HUES48 (cell line): ENCODE data around the gene KRT31.
"Not testable (repeated sequence)": the region's sequence is repeated elsewhere in the genome, so short reads cannot be mapped to it uniquely, and the experiment has no call there.

Experiments
- H3K27ac ChIP-seq: one replicate; pipeline ENCODE4 v1.7.0; 2013; ENCODE audit warnings: low read depth, low read length, inconsistent platforms
- H3K27me3 ChIP-seq: 2 replicates; pipeline ENCODE4 v1.6.1; 2013; ENCODE audit warnings: mild to moderate bottlenecking, low read length; ENCODE audit not compliant: control insufficient read depth, insufficient read depth
- H3K36me3 ChIP-seq: 2 replicates; pipeline ENCODE4 v1.6.1; 2013; ENCODE audit warnings: low read length; ENCODE audit not compliant: control insufficient read depth, insufficient read depth
- H3K4me1 ChIP-seq: 2 replicates; pipeline ENCODE4 v1.6.1; 2013; ENCODE audit warnings: mild to moderate bottlenecking, low read length; ENCODE audit not compliant: control insufficient read depth, insufficient read depth
- H3K4me3 ChIP-seq: 2 replicates; pipeline ENCODE4 v1.5.1; 2013; ENCODE audit warnings: mild to moderate bottlenecking, low read depth, low read length
- H3K9ac ChIP-seq: 2 replicates; pipeline ENCODE4 v1.6.1; 2013; ENCODE audit warnings: mild to moderate bottlenecking, low read depth, low read length, moderate library complexity
- H3K9me3 ChIP-seq: 2 replicates; pipeline ENCODE4 v1.6.1; 2013; ENCODE audit warnings: low read length; ENCODE audit not compliant: control insufficient read depth, insufficient read depth

KRT31 gene

DNA sequence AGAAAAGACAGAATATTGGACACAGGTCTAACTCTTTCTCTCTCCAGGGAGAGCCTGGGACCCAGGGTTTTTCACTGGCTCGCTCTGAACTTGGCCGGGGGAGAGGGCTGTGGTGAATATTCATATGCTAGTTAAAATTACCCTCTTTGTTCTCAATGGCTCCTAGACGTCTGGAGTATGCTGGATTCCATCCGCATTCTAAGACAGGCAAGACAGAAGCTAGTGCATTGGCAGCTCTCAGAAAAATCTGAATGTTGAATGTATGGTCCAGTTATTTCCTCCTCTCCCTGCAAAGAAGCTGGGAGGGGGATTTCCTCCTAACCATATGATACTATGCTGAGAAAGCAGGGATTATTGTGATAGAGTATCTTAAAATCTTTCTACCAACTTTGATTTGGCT, 9.7 kb downstream of the KRT31 start:
- Histone ChIP-seq H3K9ac (no peak overlapping the region), H3K27ac (no peak overlapping the region), H3K36me3 (no peaks in the 10 kb centered on the region), H3K9me3 (no peaks in the 10 kb centered on the region), H3K4me1 (no peaks in the 10 kb centered on the region), H3K27me3 (no peaks in the 10 kb centered on the region), H3K4me3 (no peak overlapping the region)

DNA sequence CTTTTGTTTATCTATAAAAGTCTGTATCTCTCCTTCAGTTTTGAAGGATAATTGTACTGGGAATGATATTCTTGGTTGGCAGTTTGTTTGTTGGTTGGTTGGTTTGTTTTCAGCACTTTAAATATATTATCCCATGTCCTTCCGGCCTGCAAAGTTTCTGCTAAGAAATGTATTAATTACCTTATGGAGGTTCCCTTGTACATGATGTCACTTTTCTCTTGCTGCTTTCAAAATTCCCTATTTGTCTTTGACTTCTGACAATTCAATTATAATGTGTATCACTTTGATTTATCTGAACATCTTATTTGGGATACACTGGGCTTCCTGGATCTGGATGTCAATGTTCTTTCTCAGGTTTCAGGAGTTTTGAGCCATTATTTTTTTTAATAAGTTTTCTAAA, 11.2 kb downstream of the KRT31 start:
- H3K9ac ChIP-seq: no peak overlapping the region
- no peaks in the 10 kb centered on the region for H3K4me1 ChIP-seq
- no peak overlapping the region for H3K27ac ChIP-seq
- H3K9me3 ChIP-seq: no peaks in the 10 kb centered on the region
- no peaks in the 10 kb centered on the region for H3K27me3 ChIP-seq
- H3K36me3 ChIP-seq: no peaks in the 10 kb centered on the region
- no peak overlapping the region for H3K4me3 ChIP-seq

DNA sequence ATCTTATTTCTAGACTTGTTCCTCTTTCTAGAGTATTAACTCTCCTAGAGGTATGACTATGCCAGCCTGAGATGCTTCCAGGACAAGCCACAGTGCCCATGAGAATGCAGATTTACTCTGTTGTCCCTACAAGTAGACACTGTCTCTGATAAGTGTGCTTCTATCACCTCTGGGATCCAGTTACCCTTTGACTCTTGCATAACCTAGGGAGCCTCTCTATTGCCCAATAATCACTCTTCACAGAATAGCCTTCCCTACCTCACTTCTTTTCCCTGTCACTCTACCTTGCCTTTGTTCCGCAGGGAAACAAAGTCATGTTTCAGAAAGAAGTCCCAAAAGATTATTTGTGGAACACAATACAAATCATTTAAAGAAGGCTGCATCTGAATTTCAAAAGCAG, 13.7 kb downstream of the KRT31 start:
- H3K4me3 ChIP-seq: no peak overlapping the region
- H3K36me3 ChIP-seq: no peaks in the 10 kb centered on the region
- H3K4me1 ChIP-seq: no peaks in the 10 kb centered on the region
- no peaks in the 10 kb centered on the region for H3K9me3 ChIP-seq
- H3K9ac ChIP-seq: no peak overlapping the region
- no peaks in the 10 kb centered on the region for H3K27me3 ChIP-seq
- no peak overlapping the region for H3K27ac ChIP-seq

DNA sequence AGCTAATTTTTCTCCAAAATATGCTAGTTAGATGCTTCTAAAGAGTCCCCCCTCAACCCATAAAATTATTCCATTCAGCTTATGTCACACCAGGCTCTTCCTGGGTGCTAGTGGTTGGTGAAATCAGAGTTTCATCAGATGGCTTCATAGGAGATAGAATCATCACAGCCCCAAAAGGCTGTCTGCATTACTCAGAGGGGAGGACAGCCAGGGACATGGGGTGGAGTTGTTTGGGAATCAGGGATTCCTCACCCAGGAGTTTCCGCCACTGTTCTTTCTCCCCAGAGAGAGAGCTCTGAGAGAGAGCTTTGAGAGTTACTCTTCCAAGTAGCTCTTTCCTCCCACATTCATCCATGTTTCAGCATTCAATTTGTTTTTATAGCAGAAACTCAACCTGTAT, 15.0 kb downstream of the KRT31 start:
- no peaks in the 10 kb centered on the region for H3K27me3 ChIP-seq
- H3K4me1 ChIP-seq: 0 out of 2 replicates have a peak, but pooled peaks cover 3% of the 10 kb centered on the region
- H3K9ac ChIP-seq: no peak overlapping the region
- H3K36me3 ChIP-seq: no peaks in the 10 kb centered on the region
- no peak overlapping the region for H3K4me3 ChIP-seq
- no peak overlapping the region for H3K27ac ChIP-seq
- no peaks in the 10 kb centered on the region for H3K9me3 ChIP-seq

DNA sequence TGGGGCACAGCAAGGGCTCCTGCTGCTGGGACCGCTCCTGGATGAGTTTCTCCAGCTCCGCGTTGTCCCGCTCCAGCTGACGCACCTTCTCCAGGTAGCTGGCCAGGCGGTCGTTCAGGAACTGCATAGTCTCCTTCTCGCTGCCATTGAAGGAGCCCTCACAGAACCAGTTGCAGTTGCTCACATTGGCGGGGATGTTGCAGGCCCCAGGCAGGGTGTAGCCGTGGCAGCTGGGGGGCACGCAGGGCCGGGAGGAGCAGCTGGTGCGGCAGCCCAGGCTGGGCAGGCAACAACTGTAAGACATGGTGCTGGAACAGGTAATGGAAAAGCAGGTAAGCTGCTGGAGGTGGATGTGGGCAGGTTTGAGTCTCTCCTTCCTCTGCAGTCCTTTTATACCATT, 15.5 kb downstream of the KRT31 start, which contains the start of gene KRT34:
TSS of gene KRT34 (minus strand) at position 364 of the 400 bp plus-strand sequence. CDS start at position 304, 60 bp downstream.
- not testable (repeated sequence) for H3K36me3 ChIP-seq, H3K9ac ChIP-seq, H3K4me1 ChIP-seq, H3K27ac ChIP-seq, H3K9me3 ChIP-seq, H3K4me3 ChIP-seq, H3K27me3 ChIP-seq

DNA sequence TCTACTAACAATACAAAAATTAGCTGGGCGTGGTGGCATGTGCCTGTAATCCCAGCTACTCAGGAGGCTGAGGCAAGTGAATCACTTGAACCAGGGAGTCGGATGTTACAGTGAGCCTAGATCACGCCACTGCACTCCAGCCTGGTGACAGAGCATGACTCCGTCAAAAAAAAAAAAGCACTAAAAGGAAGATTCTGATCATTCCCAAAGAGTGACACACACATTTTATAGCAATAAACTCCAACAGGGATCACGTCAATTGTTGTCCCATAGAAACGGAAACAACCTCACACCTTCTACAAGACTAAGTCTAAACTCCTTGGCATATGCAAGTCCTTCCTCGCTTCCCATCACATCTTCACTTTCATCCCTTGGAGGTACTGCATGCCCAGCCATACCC, 17.3 kb downstream of the KRT31 start:
- not testable (repeated sequence) for H3K36me3 ChIP-seq, H3K9me3 ChIP-seq, H3K27me3 ChIP-seq, H3K4me3 ChIP-seq, H3K4me1 ChIP-seq, H3K27ac ChIP-seq, H3K9ac ChIP-seq

DNA sequence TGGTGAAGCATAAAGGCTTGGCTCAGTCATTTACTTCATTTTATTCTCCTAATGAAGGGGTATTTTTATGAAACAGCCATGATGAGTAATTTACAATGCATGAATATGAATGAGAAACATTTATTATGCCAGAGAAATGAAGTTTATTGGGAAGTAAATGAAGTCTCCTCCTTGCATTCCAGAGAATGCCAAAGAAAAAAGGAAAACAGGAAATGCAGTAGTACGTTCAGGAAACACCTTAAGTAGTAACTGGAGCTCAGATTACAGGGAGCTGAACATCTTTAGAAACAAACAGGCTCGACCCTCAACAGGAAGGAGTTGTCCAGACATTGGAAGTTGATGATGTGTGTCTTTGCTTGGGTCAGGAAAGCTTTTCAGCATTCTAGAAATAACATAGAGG, 19.9 kb downstream of the KRT31 start:
- H3K36me3 ChIP-seq: no peaks in the 10 kb centered on the region
- 0 out of 2 replicates have a peak, but pooled peaks cover 4% of the 10 kb centered on the region for H3K4me1 ChIP-seq
- no peak overlapping the region for H3K4me3 ChIP-seq
- no peaks in the 10 kb centered on the region for H3K27me3 ChIP-seq
- no peak overlapping the region for H3K9ac ChIP-seq
- no peaks in the 10 kb centered on the region for H3K9me3 ChIP-seq
- H3K27ac ChIP-seq: no peak overlapping the region

DNA sequence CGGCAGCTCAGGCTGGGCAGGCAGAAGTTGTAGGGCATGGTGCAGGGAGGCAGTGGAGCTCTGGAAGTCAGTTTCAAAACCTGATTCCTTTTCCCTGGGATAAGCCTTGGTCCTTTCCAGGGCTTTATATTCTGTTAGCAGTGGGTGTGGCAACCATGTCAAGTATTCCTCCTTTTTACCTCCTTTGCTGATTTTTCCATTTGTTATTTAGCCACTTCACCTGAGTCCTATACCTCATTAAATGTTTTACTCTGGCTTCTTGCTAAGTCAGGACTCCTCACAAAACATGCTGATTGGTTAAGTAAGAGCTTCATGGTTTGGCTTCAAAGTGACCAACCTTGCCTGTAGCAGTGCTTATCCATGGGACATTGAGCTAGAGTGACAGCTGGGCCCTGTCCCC, 27.7 kb downstream of the KRT31 start, which contains the start of gene KRT33B:
TSS of gene KRT33B (minus strand) at position 101 of the 400 bp plus-strand sequence. CDS start at position 38, 63 bp downstream.
- H3K27me3 ChIP-seq: no peaks in the 10 kb centered on the region
- H3K9me3 ChIP-seq: no peaks in the 10 kb centered on the region
- no peak within 1 kb of the TSS for H3K4me3 ChIP-seq
- no peaks in the 10 kb centered on the region for H3K4me1 ChIP-seq
- no peak within 1 kb of the TSS for H3K9ac ChIP-seq
- no peaks in the 10 kb centered on the region for H3K36me3 ChIP-seq
- no peak within 1 kb of the TSS for H3K27ac ChIP-seq

DNA sequence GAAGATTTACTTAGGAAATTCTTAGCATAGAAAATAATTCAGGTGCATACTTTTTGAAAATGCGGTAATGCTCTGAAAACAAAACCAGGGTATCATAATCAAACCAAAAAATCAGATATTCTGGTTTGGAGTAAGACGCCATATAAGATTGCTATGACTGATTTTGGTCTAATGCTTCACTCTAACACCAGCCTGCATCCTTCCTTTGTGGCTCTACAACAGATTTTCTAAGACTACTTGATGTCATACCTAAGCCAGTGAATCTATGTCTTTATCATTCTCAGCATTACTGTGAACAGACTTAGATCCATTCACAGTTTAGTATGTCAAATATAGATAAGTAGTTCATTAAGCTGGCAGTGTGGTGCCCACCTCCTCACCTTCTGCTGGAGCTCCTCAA, 28.4 kb downstream of the KRT31 start:
- Histone ChIP-seq H3K36me3 (no peaks in the 10 kb centered on the region), H3K27me3 (no peaks in the 10 kb centered on the region), H3K9me3 (no peaks in the 10 kb centered on the region), H3K27ac (no peak overlapping the region), H3K9ac (no peak overlapping the region), H3K4me1 (no peaks in the 10 kb centered on the region), H3K4me3 (no peak overlapping the region)

DNA sequence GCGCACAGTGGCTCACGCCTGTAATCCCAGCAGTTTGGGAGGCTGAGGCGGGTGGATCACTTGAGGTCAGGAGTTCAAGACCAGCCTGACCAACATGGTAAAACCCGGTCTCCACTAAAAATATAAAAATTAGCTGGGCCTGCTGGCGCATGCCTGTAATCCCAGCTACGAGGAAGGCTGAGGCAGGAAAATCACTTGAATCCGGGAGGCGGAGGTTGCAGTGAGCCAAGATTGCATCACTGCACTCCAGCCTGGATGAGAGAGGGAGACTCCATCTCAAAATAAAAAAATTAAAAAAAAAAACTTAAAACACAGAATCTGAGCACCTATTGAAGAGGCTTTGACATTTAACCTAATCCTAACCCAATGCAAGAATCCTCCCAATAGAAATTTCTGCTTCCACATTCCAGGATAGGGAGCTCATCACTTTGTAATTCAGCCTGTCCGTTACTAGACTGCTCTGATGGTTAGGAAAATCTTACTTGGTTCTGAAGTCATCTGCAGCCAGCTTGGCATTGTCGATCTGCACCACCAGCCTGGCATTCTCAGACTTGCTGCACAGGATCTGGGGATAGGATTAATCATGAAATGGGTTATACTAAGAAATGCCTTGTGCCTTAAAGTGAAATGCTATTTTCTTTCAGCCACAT, 29.9 kb downstream of the KRT31 start:
- Histone ChIP-seq H3K9me3 (no peaks in the 10 kb centered on the region), H3K4me3 (no peak overlapping the region), H3K27ac (no peak overlapping the region), H3K9ac (no peak overlapping the region), H3K4me1 (no peaks in the 10 kb centered on the region), H3K36me3 (no peaks in the 10 kb centered on the region), H3K27me3 (no peaks in the 10 kb centered on the region)

DNA sequence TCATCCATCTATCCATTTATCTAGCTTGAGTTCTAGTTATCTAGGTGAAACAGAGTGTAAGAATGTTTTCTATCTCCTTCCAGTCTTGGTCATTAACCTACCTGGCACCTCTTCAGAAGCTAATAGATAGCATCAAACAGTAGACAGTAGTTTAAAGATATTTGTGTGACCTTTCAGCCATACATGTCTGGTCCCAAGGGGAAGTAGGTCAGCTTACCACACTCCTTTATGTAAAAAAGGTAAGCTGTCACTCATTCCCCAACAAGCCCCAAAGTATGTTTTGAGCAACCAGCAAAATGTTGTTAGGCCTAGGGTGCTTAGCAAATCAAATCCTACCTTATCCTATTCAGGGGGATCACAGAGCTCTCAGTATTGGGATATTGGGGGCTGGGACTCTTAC, 31.3 kb downstream of the KRT31 start:
- H3K36me3 ChIP-seq: no peaks in the 10 kb centered on the region
- no peaks in the 10 kb centered on the region for H3K27me3 ChIP-seq
- H3K9ac ChIP-seq: no peak overlapping the region
- H3K9me3 ChIP-seq: peaks cover 3% of the 10 kb centered on the region; the same call in 1 of the 2 replicates
- no peak overlapping the region for H3K4me3 ChIP-seq
- no peaks in the 10 kb centered on the region for H3K4me1 ChIP-seq
- H3K27ac ChIP-seq: no peak overlapping the region
